T-helper 1 cell (primary cell): ENCODE results near the gene PYGO2.

ENCODE experiments used
- DNase-seq, 5 donors: peaks; one replicate each; pipeline ENCODE4 v3.0.0-alpha.2; 2012 to 2020
- total RNA-seq, 4 donors: gene quantifications; one replicate each; lab custom pipeline; 2026; lab: John Stamatoyannopoulos, UW

Gene PYGO2
- total RNA-seq = 48.0 to 64.8 (median 58.6) reads per million in 4 donors

- peak; percentile 72 to 85 (median 76) for DNase-seq
Measured at GRCh38 chr1:154961207-154962155, at the start of gene PYGO2. TSS of gene PYGO2 (minus strand) at chr1:154961782. CDS start at chr1:154961576, 206 bp downstream.

DNA sequence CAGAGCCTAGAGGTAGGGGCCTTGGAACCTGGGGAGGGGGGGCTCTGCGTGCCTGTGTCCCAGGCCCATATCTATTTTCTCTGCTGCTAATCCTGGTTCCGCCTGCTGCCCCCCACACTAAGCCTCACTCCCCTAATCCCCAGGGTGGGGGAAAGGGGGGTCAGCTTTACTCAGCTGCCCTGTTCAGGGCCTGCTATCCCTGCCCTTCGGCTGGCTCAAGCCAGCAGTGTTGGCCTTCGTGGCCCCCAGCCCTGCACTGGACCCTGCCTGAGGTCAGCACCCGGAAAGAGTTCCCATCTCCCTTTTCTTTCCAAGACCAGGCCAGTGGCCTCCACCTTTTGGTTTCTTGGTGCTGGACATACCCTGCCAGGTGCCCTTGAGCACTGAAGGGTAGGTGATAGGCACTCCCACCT lies 49.4 kb upstream of the PYGO2 start:
- DNase-seq = no peak

DNA sequence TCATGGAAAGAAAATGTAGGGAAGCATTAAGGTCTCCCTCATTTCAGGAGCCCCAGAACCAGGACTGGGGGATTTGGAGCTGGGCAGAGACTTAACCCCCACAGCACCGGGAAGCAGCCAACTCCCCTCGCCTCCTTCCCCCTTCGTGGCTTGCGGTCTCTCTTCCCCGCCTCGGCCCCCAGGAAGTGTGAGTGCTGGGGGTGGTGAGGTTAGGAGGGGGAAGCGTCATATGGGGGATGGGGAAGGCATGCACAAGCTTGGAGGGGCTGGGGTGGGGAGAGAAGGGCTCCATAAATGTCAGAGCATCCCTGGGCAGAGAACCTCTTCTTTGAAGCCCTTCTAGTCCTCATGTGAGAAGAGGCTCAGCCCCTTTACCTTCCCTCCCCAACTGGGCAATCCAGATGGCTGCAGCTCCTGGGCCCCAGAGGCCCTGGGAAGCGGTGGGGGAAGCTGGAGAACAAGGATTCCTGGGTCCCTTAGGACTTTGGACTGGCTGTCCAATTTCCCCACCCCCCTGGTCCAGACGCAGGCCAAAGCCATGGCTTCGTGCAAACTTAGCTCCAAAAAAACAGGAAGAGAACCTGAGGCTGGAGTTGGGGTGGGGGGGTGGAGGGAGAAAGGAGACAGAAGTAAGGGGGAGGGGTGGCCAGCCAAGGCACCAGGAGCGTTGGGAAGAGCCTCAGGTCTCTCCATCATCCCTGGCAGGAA lies 48.8 kb upstream of the PYGO2 start:
- DNase-seq = no peak

- DNase-seq = no peak
Measured at GRCh38 chr1:155009742-155010141, 48.2 kb upstream of the PYGO2 start.

GRCh38 chr1:155009221-155009711 lies 47.7 kb upstream of the PYGO2 start:
- no peak for DNase-seq

- peak in 1 of 5 donors; percentile 81 for DNase-seq
Measured at GRCh38 chr1:155008015-155008941, 46.7 kb upstream of the PYGO2 start.

- DNase-seq = no peak
Measured at GRCh38 chr1:155007251-155007828, 45.8 kb upstream of the PYGO2 start.

DNA sequence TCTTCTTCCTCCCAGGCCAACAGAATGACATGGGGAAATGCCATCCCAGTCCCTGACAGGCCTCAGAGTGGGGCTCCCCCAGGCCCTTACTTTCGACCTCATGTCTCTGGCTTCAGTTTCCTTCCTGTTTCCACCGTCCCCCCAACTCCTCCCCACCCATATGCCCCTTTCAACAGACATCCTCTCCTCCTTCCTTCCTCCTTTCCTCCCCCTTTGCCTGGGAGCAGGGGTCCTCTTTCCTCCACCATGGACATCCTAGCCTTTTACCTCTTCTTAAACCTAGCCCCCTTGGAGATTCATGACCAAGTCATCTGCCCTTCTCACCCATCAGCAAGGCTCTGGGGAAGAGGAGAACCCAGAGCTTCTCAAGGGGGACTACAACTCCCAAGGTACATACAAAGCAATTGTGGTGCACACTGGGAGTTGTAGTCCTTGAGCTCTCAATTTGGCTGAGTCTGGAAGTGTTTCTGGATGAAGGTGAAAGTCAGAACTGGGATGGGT lies 45.1 kb upstream of the PYGO2 start:
- peak in 1 of 5 donors; percentile 70 for DNase-seq

- peak in 2 of 5 donors; percentile 32 to 54 for DNase-seq
Measured at GRCh38 chr1:155005076-155006011, 43.8 kb upstream of the PYGO2 start.

- DNase-seq = peak in 1 of 5 donors; percentile 63
Measured at GRCh38 chr1:155004352-155005075, 42.9 kb upstream of the PYGO2 start.

GRCh38 chr1:155003766-155004351 lies 42.3 kb upstream of the PYGO2 start:
- DNase-seq = peak in 1 of 5 donors; percentile 49

DNA sequence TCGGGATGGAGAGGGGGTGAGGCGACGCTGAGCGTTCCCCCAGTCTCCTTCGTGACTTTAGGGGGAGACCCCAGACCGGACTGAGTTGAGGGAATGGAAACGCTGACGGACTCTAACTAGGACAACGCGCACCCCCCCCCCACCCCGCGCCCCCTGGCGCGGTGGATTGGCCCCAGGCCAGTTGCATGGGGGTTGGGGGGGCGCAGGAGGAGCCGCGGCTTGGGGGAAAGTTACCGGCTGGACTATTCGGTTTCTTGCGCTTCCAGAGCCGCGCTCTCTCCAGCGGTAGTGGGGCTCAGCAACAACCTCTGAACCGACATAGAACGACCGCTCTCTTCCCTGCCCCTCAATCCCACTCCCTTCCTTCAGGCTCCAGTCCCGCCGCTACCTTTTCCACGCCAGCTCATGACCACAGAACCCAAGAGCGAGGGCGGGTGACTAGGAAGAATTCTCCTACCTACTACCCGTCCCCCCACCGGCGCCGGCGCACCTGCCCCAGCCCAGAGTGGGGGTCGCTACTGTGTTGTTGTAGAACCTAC lies 41.7 kb upstream of the PYGO2 start:
- DNase-seq = no peak

GRCh38 chr1:155002464-155003226 lies 41.1 kb upstream of the PYGO2 start, which contains the start of gene ZBTB7B:
TSS of gene ZBTB7B (plus strand) at chr1:155002802. CDS start at chr1:155014661, 11,859 bp downstream.
- no peak for DNase-seq

DNA sequence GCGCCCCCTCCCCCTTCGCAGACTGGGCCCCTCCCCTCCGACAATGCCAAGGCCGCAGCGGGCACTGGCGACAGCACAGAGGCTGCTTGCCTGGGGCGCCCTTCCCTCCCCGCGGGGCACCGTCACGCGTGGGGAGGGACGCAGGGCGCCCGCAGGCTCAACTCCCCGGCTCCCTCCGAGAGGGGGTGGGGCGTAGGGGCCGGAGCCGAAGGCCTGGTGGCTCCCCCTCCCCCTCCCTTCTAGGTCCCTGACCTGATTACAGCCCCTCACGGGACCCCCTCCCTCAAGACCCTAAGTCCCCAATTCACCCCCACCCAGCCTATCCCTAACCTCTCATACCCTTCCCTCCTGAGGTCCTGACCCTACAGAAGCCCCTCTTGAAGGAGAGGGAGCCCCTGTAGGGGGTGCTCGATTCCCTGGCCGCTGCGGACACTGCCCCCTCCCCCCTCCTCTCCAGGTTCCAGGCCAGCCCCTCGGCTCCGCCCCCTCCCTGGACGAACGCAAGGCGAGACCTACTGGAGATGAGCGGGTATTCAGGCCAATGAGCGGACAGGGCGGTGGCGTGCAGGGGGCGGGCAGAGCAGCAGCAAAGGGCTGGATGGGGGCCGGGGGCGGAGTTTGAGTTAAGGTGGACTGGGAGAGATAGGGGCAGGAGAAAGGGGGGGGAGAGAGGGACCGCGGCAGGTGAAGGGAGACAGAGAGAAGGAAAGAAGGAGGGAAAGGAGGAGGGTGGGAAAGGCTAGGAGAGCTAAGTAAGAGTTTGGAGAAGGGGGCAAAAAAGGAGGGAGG lies 40.3 kb upstream of the PYGO2 start:
- DNase-seq = peak; percentile 95 to 98 (median 97)

DNA sequence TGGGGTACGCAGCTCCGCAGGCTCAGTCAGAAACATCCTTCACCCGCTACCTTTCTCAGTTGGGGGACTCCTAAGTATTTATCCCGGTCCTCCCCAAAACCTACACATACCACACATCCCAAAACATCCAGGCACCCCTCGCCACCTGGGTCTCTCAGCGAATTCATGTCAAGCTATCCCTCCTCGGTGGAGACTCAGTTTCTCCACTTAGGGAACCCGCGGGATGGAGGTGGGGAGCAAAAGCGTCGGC lies 39.8 kb upstream of the PYGO2 start:
- no peak for DNase-seq

- peak; percentile 70 to 83 (median 77) for DNase-seq
Measured at GRCh38 chr1:155000726-155001424, 39.3 kb upstream of the PYGO2 start.

DNA sequence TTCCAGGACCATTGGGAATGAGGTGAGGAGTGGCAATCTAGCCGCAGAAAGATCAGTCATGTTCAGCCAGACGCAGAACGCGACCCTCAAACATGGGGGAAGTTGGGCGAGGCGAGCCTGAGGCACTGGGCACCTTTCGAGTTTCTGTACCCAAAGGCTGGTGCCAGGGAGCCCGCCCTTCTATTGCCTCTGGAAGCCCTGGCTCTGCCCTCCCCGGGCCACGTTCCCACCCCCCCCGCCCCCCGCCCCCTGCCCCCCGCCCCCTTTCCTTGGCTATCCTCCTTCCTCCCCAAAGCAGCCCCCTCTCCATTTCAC lies 38.8 kb upstream of the PYGO2 start:
- DNase-seq = no peak
